Psoas muscle (tissue), 8 donors: Measurements from ENCODE around the gene LRRC70. TPM values are rescaled to one million over a fixed set of nuclear protein-coding genes. Genes with fewer than 3 reads are reported as not detected.

Experiments used
- ATAC-seq, 4 donors: fragments of 200-7000 bp; cut with Tn5 transposase; one replicate each; pipeline ENCODE4 v1.9.1; 2020; ENCODE audit warnings: moderate library complexity in 3 of 4, mild to moderate bottlenecking in 2 of 4
- DNase-seq, 2 donors: peaks; one replicate each; pipeline ENCODE4 v3.0.0-alpha.2; 2020
- H3K27ac ChIP-seq: fragments of 200-600 bp; one replicate; pipeline ENCODE4 v1.8.0; 2022
- H3K27me3 ChIP-seq, 3 donors: fragments of 200-600 bp in 1 of 3; one replicate each; pipeline versions ENCODE4 v1.6.1 to v1.8.0; 2013 to 2022; ENCODE audit warnings: low read length in 2 of 3, mild to moderate bottlenecking in 2 of 3, moderate library complexity in 1 of 3; ENCODE audit not compliant: insufficient read depth in 3 of 3
- H3K36me3 ChIP-seq, 2 donors: fragments of 200-600 bp in 1 of 2; one replicate each; pipeline versions ENCODE4 v1.6.1 to v1.8.0; 2013 to 2022; ENCODE audit warnings: low read depth in 1 of 2, mild to moderate bottlenecking in 1 of 2, moderate library complexity in 1 of 2; ENCODE audit not compliant: insufficient read depth in 1 of 2
- H3K4me1 ChIP-seq: fragments of 200-600 bp; one replicate; pipeline ENCODE4 v1.8.0; 2022
- H3K4me3 ChIP-seq: fragments of 200-600 bp; one replicate; pipeline ENCODE4 v1.8.0; 2022; ENCODE audit warnings: mild to moderate bottlenecking
- H3K9me3 ChIP-seq: fragments of 200-600 bp; one replicate; pipeline ENCODE4 v1.8.0; 2022
- WGBS, 3 donors: extraction: QIAGEN DNeasy Blood & Tissue Kit; methylation state at CpG; one replicate each; pipeline versions ENCODE4 v1.1.6 to v1.1.7; 2013; 5-methylcytosine and 5-hydroxymethylcytosine counted together
- intact Hi-C, 2 donors: fragments of 100-400 bp; cut with DNase I; formaldehyde crosslinking; loops; one replicate each; pipeline versions ENCODE4 v1.11.0 to v1.14.2; 2022
- polyA plus RNA-seq, 3 donors: library from polyadenylated mRNA; stranded (reverse); fragments of 200-250 nt; gene quantifications; one replicate each; pipeline ENCODE4 v1.2.3, GENCODE V29; 2013
- total RNA-seq, 4 donors: library from RNA; stranded (reverse); fragmentation: NEBNext Ultra II Directional in 2 of 4; extraction: Animal tissue kit (Norgen Biotek cat#: 25700) in 2 of 4; gene quantifications; one replicate each; pipeline versions ENCODE4 v1.2.1 to v1.2.4, GENCODE V29; 2021 to 2023
- TF ChIP-seq, protein P1 (sequence below): fragments of 200-600 bp; IDR thresholded peaks from one replicate; pipeline ENCODE4 v1.8.0; 2022; ENCODE audit warnings: antibody characterized with exemption
- donor health status: healthy with polysubstance abuse.
- donor health status: DM: no; HTN: no; CAD: no; lungs with moderate emphysema.
- donor health status: Bipolar disorder and iron deficiency.
- donor health status: healthy.
- donor health status: DM: yes; HTN: yes; CAD: no.
- donor health status: DM: no; HTN: no; CAD: no.
- donor health status: DM: no; HTN: no; CAD: no.
- donor health status: DM: yes; HTN: yes; CAD: no.

The LRRC70 gene
- total and polyA plus RNA-seq, 7 donors = 0.17 to 1.6 (median 0.64) TPM

DNA sequence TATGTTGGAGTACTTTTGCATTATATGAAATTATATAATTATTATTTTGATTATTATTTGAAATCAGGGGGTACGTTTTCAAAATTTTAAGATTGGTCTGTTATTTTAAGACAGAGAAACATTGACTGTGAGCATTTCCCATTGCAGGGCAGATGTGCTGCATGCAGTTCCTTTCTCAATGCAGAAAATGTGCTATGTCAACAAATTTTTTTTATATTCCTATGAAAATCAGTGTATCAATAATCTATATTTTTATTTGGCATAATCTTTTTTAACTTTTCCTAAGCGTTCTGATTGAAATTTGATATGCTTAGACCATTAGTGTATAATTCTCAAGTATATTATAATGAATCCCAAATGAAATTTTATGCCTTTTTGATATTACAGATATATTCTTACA is 41.8 kb upstream of the LRRC70 start:
- ATAC-seq = no peak
- Histone ChIP-seq H3K4me1 (no peaks in the 10 kb centered on the region), H3K27me3 (no peaks in the 10 kb centered on the region), H3K4me3 (no peak overlapping the region), H3K9me3 (no peaks in the 10 kb centered on the region), H3K36me3 (peaks cover 4 to 19% of the 10 kb centered on the region in 2 donors), H3K27ac (no peak overlapping the region)
- DNase-seq = no peak
- WGBS, 3 donors = 88 to 98% (median 93%) methylated on average over 2 of the region's 2 CpGs
- TF ChIP-seq, protein P1, sequence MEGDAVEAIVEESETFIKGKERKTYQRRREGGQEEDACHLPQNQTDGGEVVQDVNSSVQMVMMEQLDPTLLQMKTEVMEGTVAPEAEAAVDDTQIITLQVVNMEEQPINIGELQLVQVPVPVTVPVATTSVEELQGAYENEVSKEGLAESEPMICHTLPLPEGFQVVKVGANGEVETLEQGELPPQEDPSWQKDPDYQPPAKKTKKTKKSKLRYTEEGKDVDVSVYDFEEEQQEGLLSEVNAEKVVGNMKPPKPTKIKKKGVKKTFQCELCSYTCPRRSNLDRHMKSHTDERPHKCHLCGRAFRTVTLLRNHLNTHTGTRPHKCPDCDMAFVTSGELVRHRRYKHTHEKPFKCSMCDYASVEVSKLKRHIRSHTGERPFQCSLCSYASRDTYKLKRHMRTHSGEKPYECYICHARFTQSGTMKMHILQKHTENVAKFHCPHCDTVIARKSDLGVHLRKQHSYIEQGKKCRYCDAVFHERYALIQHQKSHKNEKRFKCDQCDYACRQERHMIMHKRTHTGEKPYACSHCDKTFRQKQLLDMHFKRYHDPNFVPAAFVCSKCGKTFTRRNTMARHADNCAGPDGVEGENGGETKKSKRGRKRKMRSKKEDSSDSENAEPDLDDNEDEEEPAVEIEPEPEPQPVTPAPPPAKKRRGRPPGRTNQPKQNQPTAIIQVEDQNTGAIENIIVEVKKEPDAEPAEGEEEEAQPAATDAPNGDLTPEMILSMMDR = no peak
- intact Hi-C loops = no loop called here

DNA sequence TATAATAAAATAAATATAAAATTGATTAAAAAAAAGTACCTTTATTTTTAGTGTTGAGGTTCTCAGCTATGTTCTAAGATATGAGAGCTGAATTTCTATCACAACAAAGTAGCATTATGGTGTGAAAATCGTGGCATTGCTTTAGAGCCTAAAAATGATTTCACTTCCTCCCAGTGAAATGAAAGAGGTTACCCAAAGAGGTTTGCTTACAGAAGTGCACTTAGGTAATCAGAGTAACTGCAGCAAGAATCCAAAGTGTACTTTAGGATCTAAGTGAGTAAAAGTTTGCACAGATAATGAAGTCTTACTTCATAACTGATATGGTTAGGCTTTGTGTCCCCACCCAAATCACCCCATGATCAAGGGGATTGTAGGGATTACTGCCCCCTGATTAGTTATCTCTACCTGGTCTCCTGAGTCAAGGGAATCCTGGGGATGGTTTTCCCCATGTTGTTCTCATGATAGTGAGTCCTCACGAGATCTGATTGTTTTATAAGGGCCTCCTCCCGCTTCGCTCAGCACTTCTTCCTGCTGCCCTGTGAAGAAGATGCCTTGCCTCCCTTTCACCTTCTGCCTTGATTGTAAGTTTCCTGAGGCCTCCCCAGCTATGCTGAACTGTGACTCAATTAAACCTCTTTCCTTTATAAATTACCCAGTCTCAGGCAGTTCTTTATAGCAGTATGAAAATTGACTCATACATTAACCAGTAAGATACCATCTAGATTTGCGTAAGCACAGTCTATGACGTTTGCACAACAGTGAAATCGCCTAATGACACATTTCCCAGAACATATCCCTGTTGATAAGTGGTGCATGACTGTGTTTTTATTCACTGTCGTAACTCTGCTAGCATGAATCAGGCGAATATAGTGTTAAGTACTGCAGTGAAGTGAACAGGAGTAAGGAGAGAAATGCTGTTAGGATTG is 40.3 kb upstream of the LRRC70 start:
- H3K27me3 ChIP-seq = no peaks in the 10 kb centered on the region
- no peak overlapping the region for H3K27ac ChIP-seq
- TF ChIP-seq, protein P1 = no peak
- DNase-seq (no peak), ATAC-seq (no peak)
- H3K36me3 ChIP-seq = peaks cover 4 to 17% of the 10 kb centered on the region in 2 donors
- H3K4me1 ChIP-seq = no peaks in the 10 kb centered on the region
- no peaks in the 10 kb centered on the region for H3K9me3 ChIP-seq
- WGBS, 3 donors = 93 to 95% (median 94%) methylated on average over 9 of the region's 9 CpGs
- intact Hi-C loops = no loop called here
- no peak overlapping the region for H3K4me3 ChIP-seq

DNA sequence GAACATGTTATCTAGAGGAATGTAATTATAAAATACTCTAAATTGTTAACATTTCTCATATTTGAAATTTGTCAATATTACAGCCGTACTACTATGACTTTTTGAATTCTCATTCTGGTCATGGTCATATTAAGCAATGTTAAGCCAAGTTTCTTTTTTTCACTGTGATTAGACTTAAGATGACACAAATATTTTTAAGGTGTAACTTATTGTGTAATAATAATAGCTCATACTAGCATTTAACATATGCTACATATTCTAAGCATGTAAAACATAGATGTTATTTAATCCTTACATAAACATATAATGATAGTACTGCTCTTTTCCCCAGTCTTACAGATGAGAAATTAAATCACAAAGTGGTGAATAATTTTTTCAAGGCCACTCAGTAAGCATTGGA is 35.9 kb upstream of the LRRC70 start:
- H3K36me3 ChIP-seq = peaks cover 4 to 17% of the 10 kb centered on the region in 2 donors
- H3K27ac ChIP-seq = no peak overlapping the region
- TF ChIP-seq, protein P1 = no peak
- DNase-seq (no peak), ATAC-seq (no peak)
- H3K27me3 ChIP-seq = no peaks in the 10 kb centered on the region
- 80 to 88% (median 88%) methylated on average over 1 of the region's 1 CpG for WGBS, 3 donors
- intact Hi-C loops = no loop called here
- H3K9me3 ChIP-seq = no peaks in the 10 kb centered on the region
- H3K4me3 ChIP-seq = no peak overlapping the region
- H3K4me1 ChIP-seq = no peaks in the 10 kb centered on the region

DNA sequence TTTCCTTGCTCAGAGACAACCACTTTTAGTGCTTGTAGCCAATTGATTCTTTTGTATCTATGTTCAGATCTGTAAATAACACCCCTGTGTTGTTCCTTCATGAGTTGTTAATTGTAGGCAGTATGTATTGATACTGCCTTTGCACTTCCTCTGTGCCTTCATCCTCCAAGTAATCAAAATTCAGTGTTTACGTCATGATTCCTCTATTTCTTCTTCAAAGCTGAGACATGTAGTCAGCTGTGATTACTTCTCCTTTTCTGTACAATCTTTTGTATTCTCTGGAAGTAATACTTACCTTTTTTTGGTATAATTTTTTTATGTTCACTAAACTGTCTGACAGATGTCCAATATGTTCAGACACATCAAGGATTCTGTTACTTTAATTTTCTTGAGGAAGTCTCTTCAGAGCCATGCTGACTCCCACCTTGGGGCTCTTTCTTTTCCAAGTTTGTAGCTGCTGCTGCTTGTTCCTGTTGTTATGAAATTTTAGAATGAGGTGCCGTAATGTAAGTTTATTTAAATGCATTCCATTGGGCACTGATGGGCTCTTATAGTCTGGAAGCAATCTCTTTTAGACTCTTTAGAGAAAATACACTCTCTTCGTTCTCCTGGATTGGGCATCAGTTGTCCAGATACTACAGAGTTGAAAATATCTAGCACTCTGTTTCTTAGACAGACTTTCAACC is 30.5 kb upstream of the LRRC70 start:
- intact Hi-C loops = no loop called here
- Histone ChIP-seq H3K9me3 (no peaks in the 10 kb centered on the region), H3K27me3 (no peaks in the 10 kb centered on the region), H3K4me1 (no peaks in the 10 kb centered on the region), H3K4me3 (no peak overlapping the region), H3K27ac (no peak overlapping the region), H3K36me3 (peaks cover 0 to 16% of the 10 kb centered on the region in 2 donors)
- WGBS, 3 donors = 82 to 87% (median 82%) methylated on average over 3 of the region's 3 CpGs
- TF ChIP-seq, protein P1 = no peak
- DNase-seq (no peak), ATAC-seq (no peak)
